Nephron progenitor cell (in vitro differentiated cells): ENCODE measurements around the gene YAP1.
A peak's percentile ranks its signal among the peaks of the same experiment; 100 is the strongest.

Source experiments
- DNase-seq: peaks from one replicate; pipeline ENCODE4 v3.0.0; 2021
- H3K27ac Mint-ChIP-seq: 2 replicates; pipeline ENCODE4 v1.8.0; 2021; ENCODE audit warnings: mild to moderate bottlenecking, moderate library complexity, mixed read lengths
- H3K27me3 Mint-ChIP-seq: 2 replicates; pipeline ENCODE4 v1.8.0; 2021; ENCODE audit warnings: mild to moderate bottlenecking, low read depth, mixed read lengths; ENCODE audit not compliant: poor library complexity
- H3K36me3 Mint-ChIP-seq: 2 replicates; pipeline ENCODE4 v1.8.0; 2021; ENCODE audit warnings: low read depth, mixed read lengths
- H3K4me1 Mint-ChIP-seq: 2 replicates; pipeline ENCODE4 v1.8.0; 2021; ENCODE audit warnings: mixed read lengths
- H3K4me3 Mint-ChIP-seq: 2 replicates; pipeline ENCODE4 v1.8.0; 2021; ENCODE audit warnings: mild to moderate bottlenecking, moderate library complexity, mixed read lengths
- H3K9me3 Mint-ChIP-seq: 2 replicates; pipeline ENCODE4 v1.8.0; 2021; ENCODE audit warnings: mild to moderate bottlenecking, moderate library complexity, mixed read lengths
- TF ChIP-seq, protein P1 (sequence below): fragments of 200-600 bp; sonication (generic); IDR thresholded peaks from 2 replicates; pipeline ENCODE4 v1.5.0; 2021; ENCODE audit warnings: antibody characterized with exemption

Gene YAP1

DNA sequence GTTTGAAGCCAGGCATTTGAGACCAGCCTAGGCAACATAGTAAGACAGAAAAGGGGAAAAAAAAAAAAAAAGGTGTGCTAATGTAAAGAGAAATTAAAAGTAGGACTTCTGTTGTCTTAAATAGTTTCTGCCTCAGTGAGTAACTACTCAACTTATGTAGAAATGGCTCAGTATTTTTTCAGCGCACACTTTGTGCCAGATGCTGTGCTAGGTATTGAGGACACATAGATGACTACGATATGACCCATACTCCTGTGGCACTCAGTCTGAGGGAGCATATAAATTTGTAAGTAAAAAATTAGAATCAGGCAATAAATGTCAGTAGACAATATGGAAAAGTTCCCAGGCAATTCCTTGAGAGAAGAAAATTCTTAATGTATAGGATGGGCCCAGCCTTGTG lies 93.9 kb downstream of the YAP1 start:
- Mint-ChIP-seq H3K27me3 (no peaks in the 10 kb centered on the region), H3K4me1 (peaks cover 39% of the 10 kb centered on the region), H3K36me3 (peaks cover 57% of the 10 kb centered on the region), H3K27ac (peak overlapping the region; percentile 41), H3K4me3 (no peak overlapping the region), H3K9me3 (no peaks in the 10 kb centered on the region)
- DNase-seq, result no peak
- TF ChIP-seq, protein P1, sequence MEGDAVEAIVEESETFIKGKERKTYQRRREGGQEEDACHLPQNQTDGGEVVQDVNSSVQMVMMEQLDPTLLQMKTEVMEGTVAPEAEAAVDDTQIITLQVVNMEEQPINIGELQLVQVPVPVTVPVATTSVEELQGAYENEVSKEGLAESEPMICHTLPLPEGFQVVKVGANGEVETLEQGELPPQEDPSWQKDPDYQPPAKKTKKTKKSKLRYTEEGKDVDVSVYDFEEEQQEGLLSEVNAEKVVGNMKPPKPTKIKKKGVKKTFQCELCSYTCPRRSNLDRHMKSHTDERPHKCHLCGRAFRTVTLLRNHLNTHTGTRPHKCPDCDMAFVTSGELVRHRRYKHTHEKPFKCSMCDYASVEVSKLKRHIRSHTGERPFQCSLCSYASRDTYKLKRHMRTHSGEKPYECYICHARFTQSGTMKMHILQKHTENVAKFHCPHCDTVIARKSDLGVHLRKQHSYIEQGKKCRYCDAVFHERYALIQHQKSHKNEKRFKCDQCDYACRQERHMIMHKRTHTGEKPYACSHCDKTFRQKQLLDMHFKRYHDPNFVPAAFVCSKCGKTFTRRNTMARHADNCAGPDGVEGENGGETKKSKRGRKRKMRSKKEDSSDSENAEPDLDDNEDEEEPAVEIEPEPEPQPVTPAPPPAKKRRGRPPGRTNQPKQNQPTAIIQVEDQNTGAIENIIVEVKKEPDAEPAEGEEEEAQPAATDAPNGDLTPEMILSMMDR, result no peak

DNA sequence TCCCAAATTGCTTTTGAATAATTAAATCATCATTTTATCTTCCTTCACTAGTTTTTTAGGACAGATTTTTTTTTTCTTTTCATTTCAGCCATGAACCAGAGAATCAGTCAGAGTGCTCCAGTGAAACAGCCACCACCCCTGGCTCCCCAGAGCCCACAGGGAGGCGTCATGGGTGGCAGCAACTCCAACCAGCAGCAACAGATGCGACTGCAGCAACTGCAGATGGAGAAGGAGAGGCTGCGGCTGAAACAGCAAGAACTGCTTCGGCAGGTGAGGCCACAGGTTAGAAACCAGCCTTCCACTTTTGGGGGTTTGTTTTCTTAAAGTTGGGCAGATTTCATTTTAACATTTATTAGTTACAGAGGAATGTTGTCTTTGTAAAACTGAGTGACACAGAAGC lies 95.6 kb downstream of the YAP1 start:
- DNase-seq, result no peak
- Mint-ChIP-seq H3K9me3 (no peaks in the 10 kb centered on the region), H3K4me1 (peaks cover 30% of the 10 kb centered on the region), H3K36me3 (peaks cover 66% of the 10 kb centered on the region), H3K27ac (no peak overlapping the region), H3K27me3 (no peaks in the 10 kb centered on the region), H3K4me3 (no peak overlapping the region)
- TF ChIP-seq, protein P1, result no peak

DNA sequence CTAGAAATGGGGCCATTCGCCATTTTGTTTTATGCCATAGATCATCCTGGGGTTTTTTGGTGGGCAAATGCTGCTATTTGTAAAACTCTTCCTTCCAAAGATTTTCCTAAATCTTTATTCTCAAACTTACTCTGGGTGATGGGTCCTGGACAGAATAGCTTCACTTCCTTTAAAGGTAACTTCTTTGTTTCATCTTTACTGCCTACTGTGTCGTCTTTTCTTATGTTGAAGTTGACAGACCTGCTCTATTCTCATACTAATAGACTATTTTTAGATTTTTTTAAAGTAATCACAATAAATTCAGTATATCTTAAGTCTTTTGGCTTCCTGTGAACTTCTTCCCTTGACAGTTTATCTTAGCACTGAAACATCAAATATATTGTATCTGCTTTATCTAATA lies 98.6 kb downstream of the YAP1 start:
- DNase-seq, result no peak
- Mint-ChIP-seq H3K27ac (peak overlapping the region; percentile 82), H3K9me3 (no peaks in the 10 kb centered on the region), H3K4me3 (no peak overlapping the region), H3K36me3 (peaks cover 81% of the 10 kb centered on the region), H3K27me3 (no peaks in the 10 kb centered on the region), H3K4me1 (peaks cover 15% of the 10 kb centered on the region)
- TF ChIP-seq, protein P1, result no peak

DNA sequence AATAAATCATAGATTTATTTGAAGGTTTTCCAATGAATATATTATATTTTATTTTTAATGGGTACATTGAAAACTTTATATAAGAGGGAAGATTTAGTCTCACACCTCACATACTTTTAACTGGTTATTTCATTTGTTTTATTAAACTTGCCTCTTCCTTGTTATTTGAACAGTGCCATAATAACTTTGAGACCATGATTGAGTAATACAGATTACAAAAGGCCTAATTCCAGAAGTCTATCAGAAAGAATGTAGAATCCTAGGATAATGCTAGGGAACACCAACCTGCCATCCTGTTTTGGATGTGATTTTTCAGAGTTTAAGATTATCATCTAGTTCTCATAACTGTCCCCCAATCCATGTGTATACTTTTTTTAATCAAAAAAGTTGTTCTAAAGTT lies 104.4 kb downstream of the YAP1 start:
- Mint-ChIP-seq H3K4me3 (no peak overlapping the region), H3K9me3 (no peaks in the 10 kb centered on the region), H3K4me1 (no peaks in the 10 kb centered on the region), H3K27ac (no peak overlapping the region), H3K36me3 (peaks cover 74% of the 10 kb centered on the region), H3K27me3 (no peaks in the 10 kb centered on the region)
- DNase-seq, result no peak
- TF ChIP-seq, protein P1, result no peak

DNA sequence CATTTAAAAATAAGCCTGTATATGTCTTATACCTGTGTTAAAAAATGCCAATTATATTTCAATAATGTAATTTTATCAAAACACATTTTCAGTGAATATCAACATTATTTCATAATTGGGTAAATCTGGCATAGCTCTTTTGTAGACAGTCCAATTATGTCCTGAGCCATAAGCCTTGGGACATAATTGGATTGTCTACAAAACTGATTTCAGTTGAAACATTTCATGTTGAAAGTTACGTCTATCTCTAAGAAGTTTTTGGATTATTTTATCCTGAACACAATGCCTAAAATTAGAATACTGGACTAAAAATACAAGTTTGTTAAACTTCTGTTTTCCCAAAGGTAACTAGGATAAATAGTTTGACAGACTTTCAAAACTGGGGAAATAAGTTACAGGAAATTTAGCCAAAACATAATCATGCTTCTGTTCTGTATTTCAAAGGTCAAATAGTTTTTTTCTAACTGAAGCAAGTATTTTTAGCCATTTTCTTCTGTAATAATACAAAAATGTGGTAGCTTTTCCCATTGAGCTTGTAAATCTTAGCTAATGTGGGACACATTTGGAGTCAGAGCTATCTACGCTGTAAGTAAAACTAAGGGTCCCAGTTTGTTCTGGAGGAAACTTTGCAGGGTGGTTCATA lies 106.3 kb downstream of the YAP1 start:
- H3K36me3 Mint-ChIP-seq, result peaks cover 71% of the 10 kb centered on the region

More for the DNA sequence above, 106.3 kb downstream of the YAP1 start:
- Mint-ChIP-seq H3K27me3 (no peaks in the 10 kb centered on the region), H3K4me1 (peaks cover 9% of the 10 kb centered on the region), H3K27ac (no peak overlapping the region), H3K4me3 (no peak overlapping the region), H3K9me3 (no peaks in the 10 kb centered on the region)
- DNase-seq, result no peak
- TF ChIP-seq, protein P1, result no peak
